Adrenal gland (tissue), 5 donors: ENCODE data around the gene PEX10.

Experiments used
- POLR2A ChIP-seq, 2 donors: fragments of 450-650 bp; IDR thresholded peaks; one replicate each; pipeline ENCODE4 v1.6.1; 2017; ENCODE audit warnings: antibody characterized with exemption in 2 of 2, mild to moderate bottlenecking in 2 of 2, moderate library complexity in 1 of 2
- TF ChIP-seq, protein P1 (sequence below), 6 experiments: fragments of 450-650 bp in 4 of 6; fragments of 200-600 bp in 2 of 6; sonication (generic) in 1 of 6; IDR thresholded peaks; 1 replicate in 5 of 6; 2 replicates in 1 of 6; pipeline versions ENCODE4 v1.5.1 to v1.8.0; 2016 to 2021; ENCODE audit warnings: antibody characterized with exemption in 6 of 6, mild to moderate bottlenecking in 2 of 6, moderate library complexity in 1 of 6
- donor health status: DM: no; HTN: no; CAD: no.

DNA sequence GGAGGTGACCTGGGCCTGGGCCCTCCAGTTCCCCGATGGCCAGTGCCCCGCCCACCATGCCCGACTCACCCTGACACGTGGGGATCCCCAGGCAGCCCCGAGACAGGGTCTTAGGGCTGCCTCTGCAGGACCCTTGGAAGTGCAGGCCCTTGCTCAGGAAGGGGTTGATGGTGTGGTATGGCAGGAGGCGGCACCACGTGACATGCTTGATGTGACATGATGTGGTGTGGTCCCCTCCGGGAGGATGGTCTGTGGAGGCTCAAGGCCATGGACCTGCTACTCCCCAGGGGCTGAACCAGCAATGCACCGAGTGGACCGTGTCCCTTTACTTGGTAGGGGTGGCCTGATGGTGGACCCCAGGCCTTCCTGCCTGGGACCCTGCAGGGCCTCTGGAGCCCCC is 41.9 kb upstream of the PEX10 start:
- TF ChIP-seq, protein P1, sequence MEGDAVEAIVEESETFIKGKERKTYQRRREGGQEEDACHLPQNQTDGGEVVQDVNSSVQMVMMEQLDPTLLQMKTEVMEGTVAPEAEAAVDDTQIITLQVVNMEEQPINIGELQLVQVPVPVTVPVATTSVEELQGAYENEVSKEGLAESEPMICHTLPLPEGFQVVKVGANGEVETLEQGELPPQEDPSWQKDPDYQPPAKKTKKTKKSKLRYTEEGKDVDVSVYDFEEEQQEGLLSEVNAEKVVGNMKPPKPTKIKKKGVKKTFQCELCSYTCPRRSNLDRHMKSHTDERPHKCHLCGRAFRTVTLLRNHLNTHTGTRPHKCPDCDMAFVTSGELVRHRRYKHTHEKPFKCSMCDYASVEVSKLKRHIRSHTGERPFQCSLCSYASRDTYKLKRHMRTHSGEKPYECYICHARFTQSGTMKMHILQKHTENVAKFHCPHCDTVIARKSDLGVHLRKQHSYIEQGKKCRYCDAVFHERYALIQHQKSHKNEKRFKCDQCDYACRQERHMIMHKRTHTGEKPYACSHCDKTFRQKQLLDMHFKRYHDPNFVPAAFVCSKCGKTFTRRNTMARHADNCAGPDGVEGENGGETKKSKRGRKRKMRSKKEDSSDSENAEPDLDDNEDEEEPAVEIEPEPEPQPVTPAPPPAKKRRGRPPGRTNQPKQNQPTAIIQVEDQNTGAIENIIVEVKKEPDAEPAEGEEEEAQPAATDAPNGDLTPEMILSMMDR (IDR thresholded peaks at IDR 0.05): no peak
- no peak for TF ChIP-seq POLR2A (IDR thresholded peaks at IDR 0.05)
